Measurements from ENCODE around the gene PPP2R1B.

Gene PPP2R1B

DNA sequence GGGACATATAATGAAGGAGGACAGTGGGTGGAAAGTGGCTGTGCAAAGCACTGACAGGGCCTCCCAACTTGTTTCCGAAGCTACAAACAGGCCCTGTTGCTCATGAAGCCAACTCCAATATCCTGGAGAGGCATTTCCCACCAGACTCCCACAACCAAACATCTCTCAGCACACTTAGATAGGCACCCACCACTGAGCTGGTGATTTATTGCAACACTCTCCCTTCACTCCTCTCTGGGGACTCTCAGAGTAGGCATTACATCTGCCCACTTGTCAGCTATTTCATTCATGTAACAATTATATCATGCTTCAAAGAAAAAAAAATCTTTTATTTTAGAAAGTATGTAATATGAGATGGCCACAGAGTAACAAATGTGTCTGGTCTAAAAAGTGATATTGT, 32.1 kb upstream of the PPP2R1B start:
- H3K27me3 ChIP-seq (ENCODE audit: control insufficient read depth in 2 of 2, insufficient read depth in 2 of 2, low read length in 2 of 2) = no peaks in the 10 kb centered on the region
- H3K4me3 ChIP-seq (ENCODE audit: low read length in 2 of 2) = no peak overlapping the region
- no peak overlapping the region for H3K9ac ChIP-seq (ENCODE audit: low read depth in 1 of 2, low read length in 2 of 2)
- peaks cover 0 to 9% of the 10 kb centered on the region in 2 donors for H3K9me3 ChIP-seq (ENCODE audit: control insufficient read depth in 2 of 2, low read length in 2 of 2)
- H3K36me3 ChIP-seq (ENCODE audit: control insufficient read depth in 2 of 2, insufficient read depth in 2 of 2, low read length in 2 of 2) = peaks cover 6 to 8% of the 10 kb centered on the region in 2 donors
- no peaks in the 10 kb centered on the region for H3K4me1 ChIP-seq (ENCODE audit: control insufficient read depth in 2 of 2, insufficient read depth in 2 of 2, low read length in 2 of 2)
- no peak overlapping the region for H3K27ac ChIP-seq (ENCODE audit: low read depth in 2 of 2, low read length in 2 of 2)

DNA sequence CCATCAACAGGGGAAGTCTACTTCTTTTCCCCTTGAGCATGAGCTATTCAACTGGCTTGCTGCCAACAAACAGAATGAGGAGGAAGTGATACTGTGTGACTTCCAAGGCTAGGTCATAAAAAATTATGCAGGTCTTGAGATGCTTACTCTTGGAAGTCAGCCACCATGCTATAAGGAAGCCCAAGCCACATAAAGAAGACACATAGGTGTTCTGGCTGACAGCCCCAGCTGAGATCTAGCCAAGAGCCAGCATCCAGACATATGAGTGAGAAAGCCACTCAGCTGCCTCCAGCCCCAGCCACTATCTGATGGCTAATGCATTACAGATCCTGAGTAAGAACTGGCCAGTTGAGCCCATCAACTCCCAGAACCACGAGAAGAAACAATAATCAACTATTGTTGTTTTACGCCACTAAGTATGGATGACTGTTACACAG, 31.0 kb upstream of the PPP2R1B start:
- H3K27me3 ChIP-seq (ENCODE audit: control insufficient read depth in 2 of 2, insufficient read depth in 2 of 2, low read length in 2 of 2) = no peaks in the 10 kb centered on the region
- no peak overlapping the region for H3K27ac ChIP-seq (ENCODE audit: low read depth in 2 of 2, low read length in 2 of 2)
- H3K9me3 ChIP-seq (ENCODE audit: control insufficient read depth in 2 of 2, low read length in 2 of 2) = peaks cover 0 to 9% of the 10 kb centered on the region in 2 donors
- H3K4me1 ChIP-seq (ENCODE audit: control insufficient read depth in 2 of 2, insufficient read depth in 2 of 2, low read length in 2 of 2) = no peaks in the 10 kb centered on the region
- H3K4me3 ChIP-seq (ENCODE audit: low read length in 2 of 2) = no peak overlapping the region
- no peak overlapping the region for H3K9ac ChIP-seq (ENCODE audit: low read depth in 1 of 2, low read length in 2 of 2)
- H3K36me3 ChIP-seq (ENCODE audit: control insufficient read depth in 2 of 2, insufficient read depth in 2 of 2, low read length in 2 of 2) = peaks cover 6 to 8% of the 10 kb centered on the region in 2 donors

DNA sequence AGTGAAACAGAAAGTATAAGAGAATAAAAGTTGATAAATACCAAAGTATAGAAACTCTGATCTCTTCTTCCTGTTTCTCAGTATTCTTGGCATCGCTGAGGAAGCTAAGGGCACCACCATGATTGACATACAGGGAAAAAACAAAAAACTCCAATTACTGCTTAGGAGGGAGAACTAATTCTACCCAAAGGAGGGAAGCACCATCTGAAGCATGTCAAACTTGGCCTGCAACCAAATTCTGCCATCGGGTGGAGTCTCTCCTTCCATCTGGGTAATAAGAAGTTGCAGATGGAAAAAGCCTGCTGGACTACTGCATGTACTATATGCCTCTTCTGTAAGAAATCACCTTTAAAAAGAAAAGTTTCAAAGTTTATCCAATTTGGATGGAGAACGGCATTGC, 30.5 kb upstream of the PPP2R1B start:
- Histone ChIP-seq H3K4me3 (ENCODE audit: low read length in 2 of 2) (no peak overlapping the region), H3K27ac (ENCODE audit: low read depth in 2 of 2, low read length in 2 of 2) (no peak overlapping the region), H3K27me3 (ENCODE audit: control insufficient read depth in 2 of 2, insufficient read depth in 2 of 2, low read length in 2 of 2) (no peaks in the 10 kb centered on the region), H3K9me3 (ENCODE audit: control insufficient read depth in 2 of 2, low read length in 2 of 2) (peaks cover 0 to 9% of the 10 kb centered on the region in 2 donors), H3K9ac (ENCODE audit: low read depth in 1 of 2, low read length in 2 of 2) (no peak overlapping the region), H3K36me3 (ENCODE audit: control insufficient read depth in 2 of 2, insufficient read depth in 2 of 2, low read length in 2 of 2) (peaks cover 3 to 4% of the 10 kb centered on the region in 2 donors), H3K4me1 (ENCODE audit: control insufficient read depth in 2 of 2, insufficient read depth in 2 of 2, low read length in 2 of 2) (no peaks in the 10 kb centered on the region)

DNA sequence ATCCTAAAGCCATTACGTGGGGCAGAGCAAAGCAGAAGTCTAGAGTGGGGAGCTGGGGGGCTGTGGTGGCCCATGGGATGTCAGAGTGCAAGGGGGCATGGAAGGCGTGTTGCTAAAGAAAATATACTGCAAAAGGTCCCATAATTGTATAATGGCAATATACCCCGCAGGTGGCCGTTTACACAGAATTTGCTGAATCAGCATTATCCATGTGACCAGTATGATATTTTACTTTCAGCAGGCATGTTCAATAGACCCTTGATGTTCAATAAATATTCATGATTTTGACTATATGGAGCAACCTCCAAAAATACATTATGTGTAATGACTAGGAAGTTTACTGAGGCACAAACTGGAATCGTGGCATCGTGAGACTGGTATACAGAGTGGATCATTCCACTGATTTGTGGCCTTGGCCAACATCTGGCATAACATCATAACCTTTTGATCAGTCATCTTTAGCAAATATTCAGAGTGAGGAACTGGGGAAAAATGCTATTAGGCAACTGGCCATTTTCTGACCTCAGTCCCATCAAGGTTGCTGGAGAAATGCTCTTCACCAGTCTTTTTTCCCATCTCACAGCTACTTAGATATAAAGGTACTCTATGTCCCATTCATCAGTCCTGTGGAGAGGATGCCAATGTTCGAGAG, 29.3 kb upstream of the PPP2R1B start:
- Histone ChIP-seq H3K4me3 (ENCODE audit: low read length in 2 of 2) (no peak overlapping the region), H3K36me3 (ENCODE audit: control insufficient read depth in 2 of 2, insufficient read depth in 2 of 2, low read length in 2 of 2) (peaks cover 0 to 4% of the 10 kb centered on the region in 2 donors), H3K9me3 (ENCODE audit: control insufficient read depth in 2 of 2, low read length in 2 of 2) (peaks cover 0 to 9% of the 10 kb centered on the region in 2 donors), H3K27me3 (ENCODE audit: control insufficient read depth in 2 of 2, insufficient read depth in 2 of 2, low read length in 2 of 2) (no peaks in the 10 kb centered on the region), H3K27ac (ENCODE audit: low read depth in 2 of 2, low read length in 2 of 2) (no peak overlapping the region), H3K4me1 (ENCODE audit: control insufficient read depth in 2 of 2, insufficient read depth in 2 of 2, low read length in 2 of 2) (no peaks in the 10 kb centered on the region), H3K9ac (ENCODE audit: low read depth in 1 of 2, low read length in 2 of 2) (no peak overlapping the region)

DNA sequence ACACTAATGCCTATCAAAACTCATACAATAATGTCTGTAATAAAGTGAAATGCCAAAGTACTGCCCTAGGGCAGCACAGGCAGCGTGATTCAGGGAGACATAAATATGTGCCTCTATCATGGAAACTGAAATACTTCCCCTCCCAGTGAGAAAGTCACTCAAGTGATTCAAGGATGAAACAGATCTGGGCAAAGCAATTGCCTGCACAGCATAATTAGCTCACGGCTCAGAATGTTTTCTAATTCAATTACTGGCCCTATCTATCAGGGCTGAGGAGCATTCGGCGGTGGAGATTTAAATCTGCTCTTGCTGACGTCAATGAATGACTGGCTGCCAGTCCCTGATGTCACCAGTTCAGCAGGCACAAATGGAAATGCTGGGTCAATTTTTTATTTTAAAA, 27.7 kb upstream of the PPP2R1B start:
- no peaks in the 10 kb centered on the region for H3K27me3 ChIP-seq (ENCODE audit: control insufficient read depth in 2 of 2, insufficient read depth in 2 of 2, low read length in 2 of 2)

DNA sequence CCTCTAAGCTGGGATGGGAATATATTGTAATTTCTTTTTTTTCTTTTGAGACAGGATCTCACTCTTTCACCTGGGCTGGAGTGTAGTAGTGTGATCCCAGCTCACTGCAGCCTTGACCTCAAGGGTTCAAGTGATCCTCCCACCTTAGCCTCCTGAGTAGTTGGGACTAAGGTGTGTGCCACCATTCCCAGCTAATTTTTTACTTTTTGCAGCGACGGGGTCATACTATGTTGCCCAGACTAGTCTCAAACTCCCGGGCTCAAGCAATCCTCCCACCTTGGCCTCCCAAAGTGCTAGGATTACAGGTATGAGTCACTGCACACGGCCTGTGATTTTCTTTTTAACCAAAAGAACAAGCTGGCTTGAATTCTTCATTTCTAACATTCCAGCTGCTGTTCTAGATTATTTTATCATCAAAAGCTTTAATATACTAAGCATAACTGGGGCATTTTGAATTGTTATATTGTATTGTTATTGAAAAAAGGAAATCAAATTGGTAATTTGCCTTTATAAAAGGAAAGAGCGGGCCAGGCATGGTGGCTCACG, 26.8 kb upstream of the PPP2R1B start:
- no peak overlapping the region for H3K4me3 ChIP-seq (ENCODE audit: low read length in 2 of 2)
- no peaks in the 10 kb centered on the region for H3K27me3 ChIP-seq (ENCODE audit: control insufficient read depth in 2 of 2, insufficient read depth in 2 of 2, low read length in 2 of 2)
- peaks cover 0 to 9% of the 10 kb centered on the region in 2 donors for H3K9me3 ChIP-seq (ENCODE audit: control insufficient read depth in 2 of 2, low read length in 2 of 2)
- H3K36me3 ChIP-seq (ENCODE audit: control insufficient read depth in 2 of 2, insufficient read depth in 2 of 2, low read length in 2 of 2) = peaks cover 0 to 4% of the 10 kb centered on the region in 2 donors
- H3K4me1 ChIP-seq (ENCODE audit: control insufficient read depth in 2 of 2, insufficient read depth in 2 of 2, low read length in 2 of 2) = no peaks in the 10 kb centered on the region
- no peak overlapping the region for H3K27ac ChIP-seq (ENCODE audit: low read depth in 2 of 2, low read length in 2 of 2)
- no peak overlapping the region for H3K9ac ChIP-seq (ENCODE audit: low read depth in 1 of 2, low read length in 2 of 2)

More for the DNA sequence above, 27.7 kb upstream of the PPP2R1B start:
- peaks cover 0 to 4% of the 10 kb centered on the region in 2 donors for H3K36me3 ChIP-seq (ENCODE audit: control insufficient read depth in 2 of 2, insufficient read depth in 2 of 2, low read length in 2 of 2)
- no peak overlapping the region for H3K9ac ChIP-seq (ENCODE audit: low read depth in 1 of 2, low read length in 2 of 2)
- no peaks in the 10 kb centered on the region for H3K4me1 ChIP-seq (ENCODE audit: control insufficient read depth in 2 of 2, insufficient read depth in 2 of 2, low read length in 2 of 2)
- H3K4me3 ChIP-seq (ENCODE audit: low read length in 2 of 2) = no peak overlapping the region
- H3K27ac ChIP-seq (ENCODE audit: low read depth in 2 of 2, low read length in 2 of 2) = no peak overlapping the region
- H3K9me3 ChIP-seq (ENCODE audit: control insufficient read depth in 2 of 2, low read length in 2 of 2) = peaks cover 0 to 9% of the 10 kb centered on the region in 2 donors

DNA sequence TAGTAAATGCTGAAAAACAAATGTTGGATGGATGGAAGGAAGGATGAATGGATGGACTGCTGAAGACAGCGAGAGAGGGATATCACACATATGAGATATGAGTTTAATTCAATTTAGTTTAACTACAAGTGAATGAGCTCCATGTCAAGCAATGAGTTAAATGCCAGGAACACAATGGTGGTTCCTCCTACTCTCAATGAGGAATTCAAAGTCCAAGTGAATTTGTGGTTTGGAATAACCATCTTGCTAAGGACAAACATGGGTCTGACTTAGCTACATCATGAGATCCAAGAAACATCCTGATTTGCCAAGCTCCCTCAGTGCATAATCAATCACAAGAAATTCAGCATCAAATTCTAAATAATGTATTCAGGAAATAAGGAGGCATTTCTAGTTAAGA, 26.1 kb upstream of the PPP2R1B start:
- Histone ChIP-seq H3K36me3 (ENCODE audit: control insufficient read depth in 2 of 2, insufficient read depth in 2 of 2, low read length in 2 of 2) (peaks cover 0 to 1% of the 10 kb centered on the region in 2 donors), H3K27me3 (ENCODE audit: control insufficient read depth in 2 of 2, insufficient read depth in 2 of 2, low read length in 2 of 2) (no peaks in the 10 kb centered on the region), H3K4me3 (ENCODE audit: low read length in 2 of 2) (no peak overlapping the region), H3K9me3 (ENCODE audit: control insufficient read depth in 2 of 2, low read length in 2 of 2) (peaks cover 0 to 4% of the 10 kb centered on the region in 2 donors), H3K4me1 (ENCODE audit: control insufficient read depth in 2 of 2, insufficient read depth in 2 of 2, low read length in 2 of 2) (no peaks in the 10 kb centered on the region), H3K27ac (ENCODE audit: low read depth in 2 of 2, low read length in 2 of 2) (no peak overlapping the region), H3K9ac (ENCODE audit: low read depth in 1 of 2, low read length in 2 of 2) (no peak overlapping the region)

DNA sequence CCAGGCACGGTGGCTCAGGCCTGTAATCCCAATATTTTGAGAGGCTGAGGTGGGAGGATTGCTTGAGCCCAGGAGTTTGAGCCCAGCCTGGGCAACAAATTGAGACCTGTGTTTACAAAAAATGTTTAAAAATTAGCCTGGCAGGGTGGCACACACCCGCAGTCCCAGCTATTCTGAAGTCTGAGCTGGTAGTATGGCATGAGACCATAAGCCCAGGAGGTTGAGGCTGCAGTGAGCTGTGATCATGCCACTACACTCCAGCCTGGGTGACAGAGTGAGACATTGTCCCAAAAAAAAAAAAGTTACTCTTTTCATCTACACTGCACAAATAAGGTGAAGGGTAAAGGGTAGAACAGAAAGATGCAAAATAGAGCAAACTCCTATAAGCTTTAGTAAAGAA, 22.3 kb upstream of the PPP2R1B start:
- no peaks in the 10 kb centered on the region for H3K9me3 ChIP-seq (ENCODE audit: control insufficient read depth in 2 of 2, low read length in 2 of 2)
- no peak overlapping the region for H3K27ac ChIP-seq (ENCODE audit: low read depth in 2 of 2, low read length in 2 of 2)
- H3K4me3 ChIP-seq (ENCODE audit: low read length in 2 of 2) = no peak overlapping the region
- H3K36me3 ChIP-seq (ENCODE audit: control insufficient read depth in 2 of 2, insufficient read depth in 2 of 2, low read length in 2 of 2) = peaks cover 0 to 8% of the 10 kb centered on the region in 2 donors
- H3K4me1 ChIP-seq (ENCODE audit: control insufficient read depth in 2 of 2, insufficient read depth in 2 of 2, low read length in 2 of 2) = peaks cover 0 to 5% of the 10 kb centered on the region in 2 donors
- no peak overlapping the region for H3K9ac ChIP-seq (ENCODE audit: low read depth in 1 of 2, low read length in 2 of 2)
- no peaks in the 10 kb centered on the region for H3K27me3 ChIP-seq (ENCODE audit: control insufficient read depth in 2 of 2, insufficient read depth in 2 of 2, low read length in 2 of 2)

DNA sequence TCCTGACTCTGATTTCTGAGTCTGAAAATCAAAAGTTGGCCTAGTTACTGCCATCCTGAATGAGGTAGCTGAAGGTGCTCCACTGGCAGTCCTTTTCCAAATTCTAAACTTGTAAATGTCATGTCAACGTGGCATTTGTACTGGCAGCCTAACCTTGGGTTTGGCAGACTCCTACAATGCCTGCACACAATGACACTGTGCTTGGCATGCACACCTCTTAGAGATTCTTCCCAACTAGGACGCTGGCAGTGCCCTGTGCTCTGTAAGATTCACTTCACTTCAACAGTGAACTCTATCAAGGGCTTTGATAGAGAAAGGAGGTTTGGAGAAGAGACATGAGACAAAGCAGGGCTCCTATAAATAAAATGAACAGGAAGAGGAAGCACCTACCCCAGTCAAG, 21.9 kb upstream of the PPP2R1B start:
- Histone ChIP-seq H3K9me3 (ENCODE audit: control insufficient read depth in 2 of 2, low read length in 2 of 2) (no peaks in the 10 kb centered on the region), H3K27ac (ENCODE audit: low read depth in 2 of 2, low read length in 2 of 2) (no peak overlapping the region), H3K4me3 (ENCODE audit: low read length in 2 of 2) (no peak overlapping the region), H3K36me3 (ENCODE audit: control insufficient read depth in 2 of 2, insufficient read depth in 2 of 2, low read length in 2 of 2) (peaks cover 0 to 8% of the 10 kb centered on the region in 2 donors), H3K27me3 (ENCODE audit: control insufficient read depth in 2 of 2, insufficient read depth in 2 of 2, low read length in 2 of 2) (no peaks in the 10 kb centered on the region), H3K9ac (ENCODE audit: low read depth in 1 of 2, low read length in 2 of 2) (no peak overlapping the region), H3K4me1 (ENCODE audit: control insufficient read depth in 2 of 2, insufficient read depth in 2 of 2, low read length in 2 of 2) (peaks cover 0 to 5% of the 10 kb centered on the region in 2 donors)

DNA sequence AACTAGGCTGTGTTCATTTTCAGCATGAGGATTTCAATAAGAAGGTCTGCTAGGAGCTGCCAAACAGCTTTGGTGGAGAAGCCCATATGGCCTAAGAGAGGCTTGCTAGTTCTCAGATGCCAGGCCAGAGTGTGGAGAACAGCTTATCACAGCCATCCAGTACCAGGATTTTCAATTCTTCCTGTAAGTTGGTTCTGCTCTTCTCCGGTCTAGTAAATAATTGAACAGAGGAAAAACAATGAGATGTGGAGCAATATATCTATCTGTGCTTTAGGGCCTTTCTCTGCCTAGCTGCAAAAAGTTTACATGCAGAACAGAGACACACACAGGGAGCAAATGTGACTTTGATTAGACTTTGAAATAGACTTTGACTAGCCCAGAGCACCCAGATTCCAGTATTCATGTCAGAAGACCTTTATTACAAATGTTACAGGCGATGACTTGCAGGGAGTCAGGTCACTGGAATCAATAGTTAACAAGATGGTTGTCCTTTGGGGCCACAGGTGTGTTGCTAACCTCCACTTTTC, 19.8 kb upstream of the PPP2R1B start:
- no peak overlapping the region for H3K27ac ChIP-seq (ENCODE audit: low read depth in 2 of 2, low read length in 2 of 2)
- H3K4me3 ChIP-seq (ENCODE audit: low read length in 2 of 2) = no peak overlapping the region
- H3K4me1 ChIP-seq (ENCODE audit: control insufficient read depth in 2 of 2, insufficient read depth in 2 of 2, low read length in 2 of 2) = peaks cover 2 to 9% of the 10 kb centered on the region in 2 donors
- no peaks in the 10 kb centered on the region for H3K9me3 ChIP-seq (ENCODE audit: control insufficient read depth in 2 of 2, low read length in 2 of 2)
- H3K27me3 ChIP-seq (ENCODE audit: control insufficient read depth in 2 of 2, insufficient read depth in 2 of 2, low read length in 2 of 2) = no peaks in the 10 kb centered on the region
- H3K9ac ChIP-seq (ENCODE audit: low read depth in 1 of 2, low read length in 2 of 2) = no peak overlapping the region
- H3K36me3 ChIP-seq (ENCODE audit: control insufficient read depth in 2 of 2, insufficient read depth in 2 of 2, low read length in 2 of 2) = peaks cover 0 to 8% of the 10 kb centered on the region in 2 donors
